ENCODE measurements around the gene RFX8.
A peak's percentile ranks its signal among the peaks of the same experiment; 100 is the strongest.

RFX8 gene

DNA sequence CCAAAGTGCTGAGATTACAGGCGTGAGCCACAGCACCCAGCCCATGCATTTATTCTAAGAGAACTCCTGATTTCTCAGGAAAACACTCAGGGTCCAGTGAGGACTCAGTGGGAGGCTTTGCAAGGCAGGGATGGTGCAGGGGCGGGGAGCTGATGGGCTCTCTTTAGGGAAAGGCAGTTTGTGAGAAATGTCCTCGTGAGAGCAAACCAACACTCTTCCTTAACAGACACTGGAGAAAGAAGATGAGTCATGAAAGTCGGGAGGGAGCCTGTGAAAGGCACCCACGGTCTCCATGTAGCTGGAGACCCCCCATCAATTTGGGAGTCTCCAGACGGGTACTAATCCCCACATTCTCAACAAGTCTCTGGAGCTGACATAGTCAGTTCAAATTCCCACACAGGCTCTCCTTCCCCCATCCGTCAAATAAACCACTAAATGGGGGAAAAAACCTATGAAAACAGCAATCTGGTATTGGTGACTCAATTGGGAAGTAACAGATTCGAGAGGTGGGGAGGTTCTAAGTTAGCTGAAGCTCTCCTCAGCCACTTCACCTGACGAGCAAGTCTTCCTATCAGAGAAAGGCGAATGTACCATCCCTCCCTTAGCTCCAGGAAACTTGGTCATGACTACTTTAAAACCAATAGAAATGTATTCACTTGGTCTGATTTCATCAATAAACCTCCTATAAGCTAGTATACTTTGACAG lies 76.6 kb downstream of the RFX8 start:
- TF ChIP-seq PAX5 (IDR thresholded peaks at IDR 0.05; ENCODE audit: insufficient read depth, low read length, severe bottlenecking), result no peak
- no peak for TF ChIP-seq POLR2AphosphoS5 (IDR thresholded peaks at IDR 0.05; ENCODE audit: low read depth, low read length)
- TF ChIP-seq POLR2A (IDR thresholded peaks at IDR 0.05; ENCODE audit: low read depth, low read length), result no peak
- no peak for TF ChIP-seq POU2F2 (IDR thresholded peaks at IDR 0.05; ENCODE audit: low read depth, low read length)
- no peak for TF ChIP-seq SPI1 (IDR thresholded peaks at IDR 0.05; ENCODE audit: low read depth, low read length)
- no peak for TF ChIP-seq TAF1 (IDR thresholded peaks at IDR 0.05; ENCODE audit: low read depth, low read length)
- no peak for FAIRE-seq
- DNase-seq (ENCODE audit: insufficient read length, low spot score), result no peak

DNA sequence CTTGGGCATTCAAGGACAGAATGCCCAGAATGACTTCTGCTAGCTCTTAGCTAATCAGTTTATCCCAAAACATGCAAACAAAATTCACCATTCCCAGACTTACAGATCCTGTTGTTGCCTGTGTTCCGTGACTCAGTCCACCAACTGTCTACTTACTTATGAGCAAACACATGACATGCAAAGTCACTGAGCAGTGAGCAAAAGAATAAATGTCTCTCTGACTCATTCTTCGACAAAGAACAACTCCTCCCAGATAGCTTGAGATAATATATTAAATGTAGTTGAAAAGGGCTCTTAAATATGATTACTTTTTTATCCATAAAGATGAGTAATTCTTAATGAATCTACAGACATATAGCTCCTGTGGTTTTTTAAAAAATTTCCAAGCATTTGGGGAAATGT lies 78.6 kb downstream of the RFX8 start:
- no peak for TF ChIP-seq POU2F2 (IDR thresholded peaks at IDR 0.05; ENCODE audit: low read depth, low read length)
- no peak for TF ChIP-seq POLR2AphosphoS5 (IDR thresholded peaks at IDR 0.05; ENCODE audit: low read depth, low read length)
- no peak for TF ChIP-seq TAF1 (IDR thresholded peaks at IDR 0.05; ENCODE audit: low read depth, low read length)
- TF ChIP-seq POLR2A (IDR thresholded peaks at IDR 0.05; ENCODE audit: low read depth, low read length), result no peak
- no peak for TF ChIP-seq SPI1 (IDR thresholded peaks at IDR 0.05; ENCODE audit: low read depth, low read length)
- no peak for TF ChIP-seq PAX5 (IDR thresholded peaks at IDR 0.05; ENCODE audit: insufficient read depth, low read length, severe bottlenecking)
- no peak for FAIRE-seq
- DNase-seq (ENCODE audit: insufficient read length, low spot score), result no peak

DNA sequence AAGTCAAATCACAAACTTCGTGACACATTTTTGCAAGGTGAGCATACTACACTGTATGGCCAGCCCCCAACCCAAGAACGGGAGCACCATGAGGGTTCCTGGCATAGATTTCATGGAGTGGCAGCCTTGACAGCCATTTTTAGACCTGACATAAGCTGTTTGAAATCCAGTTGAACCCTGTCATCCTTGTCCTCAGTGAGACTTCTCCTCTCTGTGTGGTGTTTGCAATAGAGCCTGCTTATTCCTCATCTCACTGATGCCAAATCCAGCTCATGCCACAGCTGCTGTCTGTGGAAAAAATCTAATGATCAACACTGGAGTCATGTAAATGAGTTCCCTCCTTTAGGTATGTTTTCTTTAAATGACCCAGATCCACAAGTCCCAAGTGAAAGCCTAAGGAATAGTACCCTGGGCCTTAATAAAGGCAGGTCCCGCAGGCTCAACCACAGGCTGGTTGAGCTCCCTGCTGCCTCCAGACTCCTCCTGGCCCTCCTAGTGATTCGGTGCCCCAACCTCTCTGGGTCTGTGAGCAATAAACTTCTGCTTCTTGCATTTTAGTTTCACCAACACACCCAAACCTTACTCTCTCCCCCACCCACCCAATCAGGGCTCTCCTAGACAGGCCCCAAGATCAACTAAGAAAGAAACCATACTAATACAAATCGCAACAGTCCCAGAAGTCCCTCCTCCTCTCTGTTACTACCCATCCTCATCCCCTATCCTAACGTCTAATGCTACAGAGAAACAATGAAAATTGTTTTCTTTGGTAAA lies 79.2 kb downstream of the RFX8 start:
- DNase-seq (ENCODE audit: insufficient read length, low spot score), result no peak
- FAIRE-seq, result no peak
- TF ChIP-seq POLR2AphosphoS5 (IDR thresholded peaks at IDR 0.05; ENCODE audit: low read depth, low read length) (no peak), TAF1 (IDR thresholded peaks at IDR 0.05; ENCODE audit: low read depth, low read length) (no peak), POU2F2 (IDR thresholded peaks at IDR 0.05; ENCODE audit: low read depth, low read length) (no peak), PAX5 (IDR thresholded peaks at IDR 0.05; ENCODE audit: insufficient read depth, low read length, severe bottlenecking) (no peak), SPI1 (IDR thresholded peaks at IDR 0.05; ENCODE audit: low read depth, low read length) (no peak), POLR2A (IDR thresholded peaks at IDR 0.05; ENCODE audit: low read depth, low read length) (no peak)

DNA sequence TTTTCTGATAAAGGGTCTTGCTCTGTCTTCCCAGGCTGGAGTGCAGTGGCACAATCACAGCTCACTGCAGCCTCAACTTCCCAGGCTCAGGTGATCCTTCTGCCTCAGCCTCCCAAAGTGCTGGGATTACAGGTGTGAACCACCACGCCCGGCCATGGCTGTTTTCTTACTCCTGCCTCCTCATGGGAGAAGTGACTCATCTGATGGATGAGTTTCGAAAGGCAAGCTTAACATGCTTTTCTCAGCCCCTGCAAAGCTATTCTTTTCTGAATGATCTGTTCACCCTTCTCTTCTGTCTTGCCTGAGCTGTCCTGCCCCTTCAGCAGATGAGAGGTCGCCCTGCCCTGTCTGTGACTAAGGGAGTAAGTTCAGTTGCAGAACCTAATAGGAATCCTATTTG lies 86.7 kb downstream of the RFX8 start:
- FAIRE-seq (no peak), DNase-seq (ENCODE audit: insufficient read length, low spot score) (no peak)
- TF ChIP-seq POLR2A (IDR thresholded peaks at IDR 0.05; ENCODE audit: low read depth, low read length) (no peak), TAF1 (IDR thresholded peaks at IDR 0.05; ENCODE audit: low read depth, low read length) (no peak), POU2F2 (IDR thresholded peaks at IDR 0.05; ENCODE audit: low read depth, low read length) (no peak), SPI1 (IDR thresholded peaks at IDR 0.05; ENCODE audit: low read depth, low read length) (no peak), POLR2AphosphoS5 (IDR thresholded peaks at IDR 0.05; ENCODE audit: low read depth, low read length) (no peak), PAX5 (IDR thresholded peaks at IDR 0.05; ENCODE audit: insufficient read depth, low read length, severe bottlenecking) (no peak)

DNA sequence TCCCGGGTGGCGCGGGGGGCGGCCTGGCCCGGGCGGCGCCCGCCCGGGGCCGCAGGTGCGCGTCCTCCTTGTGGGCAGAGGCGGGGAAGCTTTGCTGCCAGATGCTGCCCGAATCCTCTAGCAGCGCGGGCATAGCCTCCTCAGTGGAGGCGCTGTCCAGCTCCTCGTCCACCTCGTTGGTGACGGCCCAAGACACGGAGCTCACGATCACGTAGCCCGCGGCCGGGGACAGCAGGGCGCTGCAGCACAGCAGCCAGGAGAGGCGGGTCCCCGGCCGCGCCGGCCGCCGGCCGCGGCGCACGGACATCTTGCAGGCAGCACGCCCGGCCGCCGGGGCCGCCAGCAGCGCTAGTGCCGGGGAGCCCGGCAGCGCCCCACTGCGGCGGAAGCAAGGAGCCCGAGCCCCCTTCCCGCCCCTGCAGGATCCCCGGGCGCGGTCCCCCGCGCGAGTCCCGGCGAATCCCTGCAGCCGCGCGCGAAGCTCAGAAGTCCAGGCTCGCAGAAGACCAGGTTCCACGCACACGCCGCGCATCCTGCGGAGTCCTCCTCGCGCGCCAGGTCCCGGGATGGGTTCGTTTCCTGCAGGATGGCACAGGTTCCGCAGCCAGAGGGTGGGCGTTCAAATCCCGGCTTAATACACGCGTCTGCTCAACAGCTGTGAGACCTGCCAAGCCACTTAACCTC lies 87.6 kb downstream of the RFX8 start, which contains the start of gene CREG2:
Gene CREG2 (minus strand): TSS at position 353 of the 684 bp plus-strand sequence. CDS start 46 bp downstream, at position 307.
- peak; percentile 49 for DNase-seq (ENCODE audit: insufficient read length, low spot score)
- no peak for TF ChIP-seq SPI1 (IDR thresholded peaks at IDR 0.05; ENCODE audit: low read depth, low read length)
- FAIRE-seq, result no peak

DNA sequence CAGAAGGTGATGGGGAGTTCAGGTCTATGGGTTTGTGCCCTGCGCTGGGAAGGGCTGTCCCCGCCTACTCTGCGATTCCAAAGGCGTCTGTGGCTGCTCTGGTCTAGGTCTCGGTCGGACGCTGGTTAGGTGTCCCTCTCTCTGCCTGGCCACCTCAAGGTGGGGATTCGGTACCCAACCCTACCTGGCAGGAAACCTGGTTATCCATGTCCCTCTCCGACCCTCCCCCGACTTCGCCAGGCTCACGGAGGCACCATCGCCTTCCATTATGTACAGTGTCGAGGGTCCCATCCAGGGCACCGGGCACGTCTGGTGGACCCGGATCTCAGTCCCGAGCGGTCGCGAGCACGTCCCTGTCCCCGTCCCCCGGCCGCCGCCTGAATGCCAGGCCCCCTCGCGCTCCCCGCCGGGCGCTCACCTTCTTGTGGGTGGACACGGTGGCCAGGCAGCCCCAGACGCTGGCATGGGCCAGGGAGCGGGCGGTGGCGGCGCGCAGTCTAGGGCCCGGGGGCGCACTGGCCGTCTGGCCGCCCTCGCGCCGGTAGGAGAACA lies 88.2 kb downstream of the RFX8 start:
- no peak for DNase-seq (ENCODE audit: insufficient read length, low spot score)
- FAIRE-seq, result no peak
- TF ChIP-seq TAF1 (IDR thresholded peaks at IDR 0.05; ENCODE audit: low read depth, low read length), result no peak

DNA sequence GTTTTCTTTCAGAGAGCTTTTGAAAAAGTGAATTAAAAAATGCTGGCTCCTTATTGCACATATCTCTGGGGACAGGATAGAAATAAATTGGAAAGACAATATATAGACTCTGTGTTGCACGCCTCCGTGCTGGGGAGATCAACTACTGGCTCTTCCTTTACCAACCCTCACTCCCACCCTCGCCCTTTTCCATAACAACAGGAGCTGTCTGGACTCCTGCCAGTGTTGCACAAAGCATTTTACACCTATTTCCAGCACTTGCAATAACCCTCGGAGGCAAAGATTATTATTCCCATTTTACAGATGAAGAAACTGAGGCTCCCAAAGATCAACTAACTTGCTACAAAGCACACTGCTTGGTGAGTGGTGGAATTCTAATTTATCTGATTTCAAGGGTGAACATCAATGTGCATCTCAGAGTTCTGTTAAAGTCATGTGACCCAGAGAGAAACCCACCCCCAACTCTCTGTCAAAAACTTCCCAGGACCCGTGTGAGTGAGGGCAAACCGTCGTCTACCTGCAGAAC lies 91.8 kb downstream of the RFX8 start:
- FAIRE-seq, result no peak
- TF ChIP-seq POU2F2 (IDR thresholded peaks at IDR 0.05; ENCODE audit: low read depth, low read length) (no peak), SPI1 (IDR thresholded peaks at IDR 0.05; ENCODE audit: low read depth, low read length) (no peak), POLR2A (IDR thresholded peaks at IDR 0.05; ENCODE audit: low read depth, low read length) (no peak)
- no peak for DNase-seq (ENCODE audit: insufficient read length, low spot score)

DNA sequence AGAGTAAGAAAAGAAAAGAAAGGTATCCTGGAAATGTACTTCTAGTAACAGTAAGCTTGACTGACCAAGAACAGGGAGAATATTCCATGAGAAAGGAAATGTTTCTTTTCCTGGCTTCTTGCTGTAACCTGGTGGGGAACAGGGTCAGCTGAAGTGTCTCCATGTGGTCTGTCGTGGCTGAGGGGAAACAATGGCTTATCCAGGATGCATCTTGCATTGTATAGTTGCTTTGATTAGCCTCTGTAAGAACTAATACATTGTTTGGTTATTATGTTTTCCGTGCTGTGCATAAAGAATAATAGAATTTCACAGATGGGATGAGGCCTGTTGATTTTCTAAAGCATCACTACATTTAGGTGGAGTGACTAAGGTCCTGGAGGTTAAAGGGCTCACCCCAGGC lies 92.5 kb downstream of the RFX8 start:
- FAIRE-seq, result no peak

DNA sequence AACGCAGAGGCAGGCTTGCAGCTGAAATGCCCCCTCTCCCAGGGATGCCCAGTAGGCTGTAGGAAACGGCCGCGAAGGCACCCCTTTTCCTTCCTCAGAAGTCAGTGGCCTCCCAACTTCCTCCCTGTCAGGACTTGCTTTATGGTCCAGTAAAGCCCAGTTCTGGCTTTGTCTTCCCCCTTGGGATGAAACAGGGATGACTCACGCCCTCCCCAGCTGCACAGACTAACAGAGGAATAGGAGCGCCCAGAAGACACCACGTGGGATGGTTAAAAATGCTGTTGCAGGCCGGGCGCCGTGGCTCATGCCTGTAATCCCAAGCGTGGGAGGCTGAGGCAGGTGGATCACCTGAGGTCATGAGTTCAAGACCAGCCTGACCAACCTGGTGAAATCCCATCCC lies 94.5 kb downstream of the RFX8 start:
- TF ChIP-seq POU2F2 (IDR thresholded peaks at IDR 0.05; ENCODE audit: low read depth, low read length), result no peak
- TF ChIP-seq SPI1 (IDR thresholded peaks at IDR 0.05; ENCODE audit: low read depth, low read length), result no peak
- no peak for TF ChIP-seq POLR2A (IDR thresholded peaks at IDR 0.05; ENCODE audit: low read depth, low read length)
- TF ChIP-seq TAF1 (IDR thresholded peaks at IDR 0.05; ENCODE audit: low read depth, low read length), result no peak
- TF ChIP-seq POLR2AphosphoS5 (IDR thresholded peaks at IDR 0.05; ENCODE audit: low read depth, low read length), result no peak
- TF ChIP-seq PAX5 (IDR thresholded peaks at IDR 0.05; ENCODE audit: insufficient read depth, low read length, severe bottlenecking), result no peak
- FAIRE-seq (no peak), DNase-seq (ENCODE audit: insufficient read length, low spot score) (no peak)

More for the DNA sequence above, 92.5 kb downstream of the RFX8 start:
- TF ChIP-seq POLR2AphosphoS5 (IDR thresholded peaks at IDR 0.05; ENCODE audit: low read depth, low read length) (no peak), TAF1 (IDR thresholded peaks at IDR 0.05; ENCODE audit: low read depth, low read length) (no peak), POU2F2 (IDR thresholded peaks at IDR 0.05; ENCODE audit: low read depth, low read length) (no peak), SPI1 (IDR thresholded peaks at IDR 0.05; ENCODE audit: low read depth, low read length) (no peak), PAX5 (IDR thresholded peaks at IDR 0.05; ENCODE audit: insufficient read depth, low read length, severe bottlenecking) (no peak), POLR2A (IDR thresholded peaks at IDR 0.05; ENCODE audit: low read depth, low read length) (no peak)
- no peak for DNase-seq (ENCODE audit: insufficient read length, low spot score)

Measured in GM12891 (cell line).